ENCODE results near the gene DEXI. TPM values are rescaled to one million over a fixed set of nuclear protein-coding genes. Genes with fewer than 3 reads are reported as not detected.

The DEXI gene
- total and polyA plus RNA-seq, 2 of the 13 experiments (the other 11 are each of a cell fraction or from before 2014, with no cell fraction given): 51.5 to 70.4 TPM

GRCh38 chr16:10918294-10919002 lies 23.8 kb downstream of the DEXI start (continued):
- TF ChIP-seq PHF5A (CRISPR knock-in tag; IDR thresholded peaks at IDR 0.05; ENCODE audit: low read depth, unreplicated experiment): no peak
- TF ChIP-seq ZNF782 (CRISPR knock-in tag; IDR thresholded peaks at IDR 0.05; ENCODE audit: borderline replicate concordance): 0 out of 2 replicates have a peak, but pooled peaks have one; percentile 57
- no peak; the same call in 1 of the 2 replicates for TF ChIP-seq XBP1 (CRISPR knock-in tag; IDR thresholded peaks at IDR 0.05)
- TF ChIP-seq CENPT (CRISPR knock-in tag; IDR thresholded peaks at IDR 0.05; ENCODE audit: low read depth): no peak
- TF ChIP-seq SOX5 (CRISPR knock-in tag; IDR thresholded peaks at IDR 0.05; ENCODE audit: borderline replicate concordance): peak; percentile 65; the same call in 1 of the 2 replicates
- TF ChIP-seq SALL2 (CRISPR knock-in tag; IDR thresholded peaks at IDR 0.05): peak; percentile 79; the same call in 1 of the 2 replicates
- TF ChIP-seq ZNF713 (CRISPR knock-in tag; IDR thresholded peaks at IDR 0.05): no peak; the same call in 1 of the 2 replicates
- 0 out of 2 replicates have a peak, but pooled peaks have one; percentile 31 for TF ChIP-seq ZNF205 (CRISPR knock-in tag; IDR thresholded peaks at IDR 0.05)
- no peak for TF ChIP-seq REXO4 (CRISPR knock-in tag; IDR thresholded peaks at IDR 0.05; ENCODE audit: borderline replicate concordance)
- no peak for TF ChIP-seq HES4 (CRISPR knock-in tag; IDR thresholded peaks at IDR 0.05; ENCODE audit: borderline replicate concordance)
- TF ChIP-seq ZNF468 (CRISPR knock-in tag; IDR thresholded peaks at IDR 0.05): no peak
- TF ChIP-seq IRX3 (CRISPR knock-in tag; IDR thresholded peaks at IDR 0.05; ENCODE audit: borderline replicate concordance, low read depth): no peak
- TF ChIP-seq ISX (CRISPR knock-in tag; conservative IDR thresholded peaks at IDR 0.05): no peak
- TF ChIP-seq ZNF709 (CRISPR knock-in tag; IDR thresholded peaks at IDR 0.05): no peak
- no peak for TF ChIP-seq ZNF138 (CRISPR knock-in tag; IDR thresholded peaks at IDR 0.05; ENCODE audit: low read depth)
- TF ChIP-seq RORA (CRISPR knock-in tag; IDR thresholded peaks at IDR 0.05): no peak
- no peak for TF ChIP-seq ZNF3 (CRISPR knock-in tag; IDR thresholded peaks at IDR 0.05)
- TF ChIP-seq NFYB (CRISPR knock-in tag; IDR thresholded peaks at IDR 0.05): no peak
- no peak for TF ChIP-seq AGO2 (optimal IDR thresholded peaks at IDR 0.05; ENCODE audit: low read depth, low read length)
- no peak for TF ChIP-seq ZNF160 (CRISPR knock-in tag; IDR thresholded peaks at IDR 0.05)
- TF ChIP-seq CEBPG (CRISPR knock-in tag; IDR thresholded peaks at IDR 0.05): peak; percentile 70
- no peak for TF ChIP-seq GPN1 (CRISPR knock-in tag; IDR thresholded peaks at IDR 0.05; ENCODE audit: borderline replicate concordance)
- peak; percentile 70; the same call in 1 of the 2 replicates for TF ChIP-seq ZNF431 (CRISPR knock-in tag; IDR thresholded peaks at IDR 0.05; ENCODE audit: borderline replicate concordance, low read depth)
- TF ChIP-seq ZFAT (CRISPR knock-in tag; conservative IDR thresholded peaks at IDR 0.05): no peak
- TF ChIP-seq, protein P1, sequence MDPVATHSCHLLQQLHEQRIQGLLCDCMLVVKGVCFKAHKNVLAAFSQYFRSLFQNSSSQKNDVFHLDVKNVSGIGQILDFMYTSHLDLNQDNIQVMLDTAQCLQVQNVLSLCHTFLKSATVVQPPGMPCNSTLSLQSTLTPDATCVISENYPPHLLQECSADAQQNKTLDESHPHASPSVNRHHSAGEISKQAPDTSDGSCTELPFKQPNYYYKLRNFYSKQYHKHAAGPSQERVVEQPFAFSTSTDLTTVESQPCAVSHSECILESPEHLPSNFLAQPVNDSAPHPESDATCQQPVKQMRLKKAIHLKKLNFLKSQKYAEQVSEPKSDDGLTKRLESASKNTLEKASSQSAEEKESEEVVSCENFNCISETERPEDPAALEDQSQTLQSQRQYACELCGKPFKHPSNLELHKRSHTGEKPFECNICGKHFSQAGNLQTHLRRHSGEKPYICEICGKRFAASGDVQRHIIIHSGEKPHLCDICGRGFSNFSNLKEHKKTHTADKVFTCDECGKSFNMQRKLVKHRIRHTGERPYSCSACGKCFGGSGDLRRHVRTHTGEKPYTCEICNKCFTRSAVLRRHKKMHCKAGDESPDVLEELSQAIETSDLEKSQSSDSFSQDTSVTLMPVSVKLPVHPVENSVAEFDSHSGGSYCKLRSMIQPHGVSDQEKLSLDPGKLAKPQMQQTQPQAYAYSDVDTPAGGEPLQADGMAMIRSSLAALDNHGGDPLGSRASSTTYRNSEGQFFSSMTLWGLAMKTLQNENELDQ (CRISPR knock-in tag; IDR thresholded peaks at IDR 0.05; ENCODE audit: borderline replicate concordance): no peak
- TF ChIP-seq MIER3 (CRISPR knock-in tag; IDR thresholded peaks at IDR 0.05; ENCODE audit: borderline replicate concordance): no peak
- TF ChIP-seq ATF7-NPFF (CRISPR knock-in tag; IDR thresholded peaks at IDR 0.05; ENCODE audit: low read depth): no peak
- no peak for TF ChIP-seq ZNF558 (CRISPR knock-in tag; IDR thresholded peaks at IDR 0.05; ENCODE audit: borderline replicate concordance)
